Esophagus muscularis mucosa (tissue), 4 donors: Measurements from ENCODE around the gene AQP1. TPM values are rescaled to one million over a fixed set of nuclear protein-coding genes. Genes with fewer than 3 reads are reported as not detected.

Source experiments
- DNase-seq: peaks from one replicate; pipeline ENCODE4 v3.0.0-alpha.2; 2017; ENCODE audit errors: extremely low spot score
- H3K27ac ChIP-seq, 4 donors: fragments of 200-600 bp; sonication (generic); replicated peaks in 1 of 4; 1 replicate in 3 of 4; 2 replicates in 1 of 4; pipeline ENCODE4 v1.5.1; 2016 to 2019; ENCODE audit warnings: mild to moderate bottlenecking in 1 of 4
- H3K27me3 ChIP-seq, 4 donors: fragments of 200-600 bp; sonication (generic); one replicate each; pipeline versions ENCODE4 v1.5.1 to v1.6.0; 2016 to 2019
- H3K36me3 ChIP-seq, 4 donors: fragments of 200-600 bp; sonication (generic); one replicate each; pipeline ENCODE4 v1.5.1; 2016 to 2019
- H3K4me1 ChIP-seq, 4 donors: fragments of 200-600 bp; sonication (generic); one replicate each; pipeline ENCODE4 v1.5.1; 2016 to 2019
- H3K4me3 ChIP-seq, 4 donors: fragments of 200-600 bp; sonication (generic); 1 replicate in 2 of 4; 2 replicates in 2 of 4; pipeline ENCODE4 v1.5.1; 2016 to 2019; ENCODE audit warnings: mild to moderate bottlenecking in 4 of 4, moderate library complexity in 1 of 4
- H3K9me3 ChIP-seq, 4 donors: fragments of 200-600 bp; sonication (generic); 1 replicate in 3 of 4; 2 replicates in 1 of 4; pipeline ENCODE4 v1.5.1; 2016 to 2019
- EP300 ChIP-seq: sonication (generic); formaldehyde crosslinking; IDR thresholded peaks from one replicate; pipeline ENCODE4 v1.6.1; 2017; ENCODE audit warnings: antibody characterized with exemption
- POLR2A ChIP-seq: fragments of 450-650 bp; IDR thresholded peaks from one replicate; pipeline ENCODE4 v1.6.1; 2017; ENCODE audit warnings: antibody characterized with exemption, moderate library complexity, mild to moderate bottlenecking, low read depth
- POLR2AphosphoS5 ChIP-seq, 2 donors: sonication (generic); formaldehyde crosslinking; IDR thresholded peaks; one replicate each; pipeline ENCODE4 v1.6.1; 2017; ENCODE audit warnings: antibody characterized with exemption in 2 of 2
- WGBS: methylation state at CpG from one replicate; pipeline ENCODE4 v1.1.5; 2018; 5-methylcytosine and 5-hydroxymethylcytosine counted together
- intact Hi-C: fragments of 100-400 bp; cut with DNase I; formaldehyde crosslinking; loops from one replicate; pipeline ENCODE4 v1.15.1; 2023
- total RNA-seq, 4 donors: library from RNA; depleted of rRNA; stranded (reverse); fragments of >200 nt; gene quantifications; one replicate each; pipeline versions ENCODE4 v1.1.0 to v1.2.1, GENCODE V29; 2016
- TF ChIP-seq, protein P1 (sequence below), 3 experiments: fragments of 200-600 bp in 2 of 3; fragments of 450-650 bp in 1 of 3; sonication (generic) in 2 of 3; IDR thresholded peaks; one replicate each; pipeline ENCODE4 v1.5.1; 2017 to 2019; ENCODE audit warnings: antibody characterized with exemption in 3 of 3, mild to moderate bottlenecking in 2 of 3, moderate library complexity in 1 of 3

Gene AQP1
- total RNA-seq, 4 donors from 2014 or later, result 362 to 578 (median 513) TPM

DNA sequence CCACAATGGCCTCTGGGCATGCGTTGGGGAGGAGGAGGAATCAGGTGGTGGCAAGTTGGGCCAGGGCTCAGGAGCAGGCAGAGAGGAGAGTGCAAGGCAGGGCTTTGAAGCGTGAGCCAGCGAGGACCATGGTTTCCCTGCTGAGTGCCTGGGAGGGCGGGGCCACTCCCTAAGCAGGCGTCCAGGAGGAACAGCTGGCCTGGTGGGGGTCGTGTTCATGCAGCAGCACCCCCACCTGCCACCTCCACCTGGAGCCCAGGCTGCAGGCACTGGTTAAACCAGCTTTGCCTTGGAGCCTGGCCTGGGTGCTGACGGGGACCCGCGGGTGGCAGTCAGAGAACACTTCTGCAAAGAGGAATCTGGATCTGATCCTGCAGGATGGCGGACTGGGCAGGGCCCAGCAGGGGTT, 24.2 kb upstream of the AQP1 start:
- H3K9me3 ChIP-seq, result no peaks in the 10 kb centered on the region
- WGBS, result 47% methylated on average over 3 of the region's 10 CpGs
- peaks cover 12 to 48% (median 41%) of the 10 kb centered on the region in 4 donors for H3K4me1 ChIP-seq
- no peak overlapping the region for H3K4me3 ChIP-seq
- no peak for DNase-seq
- TF ChIP-seq POLR2A (no peak), POLR2AphosphoS5 (IDR thresholded peaks at IDR 0.05) (no peak), EP300 (no peak)
- TF ChIP-seq, protein P1, sequence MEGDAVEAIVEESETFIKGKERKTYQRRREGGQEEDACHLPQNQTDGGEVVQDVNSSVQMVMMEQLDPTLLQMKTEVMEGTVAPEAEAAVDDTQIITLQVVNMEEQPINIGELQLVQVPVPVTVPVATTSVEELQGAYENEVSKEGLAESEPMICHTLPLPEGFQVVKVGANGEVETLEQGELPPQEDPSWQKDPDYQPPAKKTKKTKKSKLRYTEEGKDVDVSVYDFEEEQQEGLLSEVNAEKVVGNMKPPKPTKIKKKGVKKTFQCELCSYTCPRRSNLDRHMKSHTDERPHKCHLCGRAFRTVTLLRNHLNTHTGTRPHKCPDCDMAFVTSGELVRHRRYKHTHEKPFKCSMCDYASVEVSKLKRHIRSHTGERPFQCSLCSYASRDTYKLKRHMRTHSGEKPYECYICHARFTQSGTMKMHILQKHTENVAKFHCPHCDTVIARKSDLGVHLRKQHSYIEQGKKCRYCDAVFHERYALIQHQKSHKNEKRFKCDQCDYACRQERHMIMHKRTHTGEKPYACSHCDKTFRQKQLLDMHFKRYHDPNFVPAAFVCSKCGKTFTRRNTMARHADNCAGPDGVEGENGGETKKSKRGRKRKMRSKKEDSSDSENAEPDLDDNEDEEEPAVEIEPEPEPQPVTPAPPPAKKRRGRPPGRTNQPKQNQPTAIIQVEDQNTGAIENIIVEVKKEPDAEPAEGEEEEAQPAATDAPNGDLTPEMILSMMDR (IDR thresholded peaks at IDR 0.05), result no peak
- H3K36me3 ChIP-seq, result peaks cover 0 to 28% (median 13%) of the 10 kb centered on the region in 4 donors
- peak overlapping the region; percentile 66 to 74 (median 70) for H3K27ac ChIP-seq
- intact Hi-C loops, result no loop called here
- no peaks in the 10 kb centered on the region for H3K27me3 ChIP-seq

DNA sequence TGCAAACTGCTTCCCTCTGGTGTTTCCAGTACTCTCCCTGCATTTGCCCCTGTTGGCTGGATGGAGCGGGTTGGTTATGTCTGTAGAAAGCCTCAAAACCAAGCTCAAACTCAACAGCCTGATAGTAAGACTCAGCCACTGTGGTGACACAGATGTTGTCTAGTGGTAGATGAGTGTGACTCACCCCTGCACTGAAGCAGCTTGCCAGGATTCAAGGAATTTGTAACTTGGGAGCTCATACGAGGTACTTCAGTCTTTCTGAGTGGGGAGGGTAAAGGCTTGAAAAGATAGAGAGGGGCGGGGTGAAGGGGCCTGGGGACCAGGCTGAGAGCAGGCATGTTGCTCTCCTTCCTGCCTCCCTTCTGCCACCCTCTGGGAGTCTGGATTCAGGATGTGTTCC, 22.9 kb upstream of the AQP1 start:
- DNase-seq, result no peak

DNA sequence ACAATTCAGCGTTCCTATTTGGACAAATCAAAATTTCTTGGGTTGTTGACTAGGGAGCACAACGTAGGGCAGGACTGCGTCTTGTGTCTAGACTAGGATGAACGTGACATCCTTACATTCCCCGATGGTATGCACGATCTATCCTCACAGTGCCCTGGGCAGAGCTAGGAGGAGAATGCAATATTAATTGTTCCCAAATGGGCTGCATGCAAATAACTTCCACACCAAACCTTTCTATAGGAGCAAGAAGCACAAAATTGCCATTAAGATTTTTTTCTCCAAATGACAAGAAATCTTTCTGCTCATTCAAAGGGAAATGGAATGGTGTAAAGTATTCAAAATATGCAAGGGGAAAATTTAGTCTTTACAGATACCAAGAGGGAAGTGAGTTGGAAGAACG, 21.4 kb upstream of the AQP1 start:
- H3K27ac ChIP-seq, result no peak overlapping the region
- intact Hi-C loops, result no loop called here
- no peaks in the 10 kb centered on the region for H3K9me3 ChIP-seq

More for the DNA sequence above, 22.9 kb upstream of the AQP1 start:
- no peak overlapping the region for H3K4me3 ChIP-seq
- H3K9me3 ChIP-seq, result no peaks in the 10 kb centered on the region
- peak overlapping the region; percentile 66 to 74 (median 70) for H3K27ac ChIP-seq
- TF ChIP-seq POLR2AphosphoS5 (IDR thresholded peaks at IDR 0.05) (peak; percentile 25 to 50), POLR2A (no peak)
- TF ChIP-seq, protein P1 (IDR thresholded peaks at IDR 0.05), result peak in 1 of 3 experiments; percentile 10
- H3K4me1 ChIP-seq, result peaks cover 22 to 61% (median 53%) of the 10 kb centered on the region in 4 donors
- intact Hi-C loops, result no loop called here
- 45% methylated on average over 3 of the region's 3 CpGs for WGBS
- H3K36me3 ChIP-seq, result peaks cover 0 to 22% (median 10%) of the 10 kb centered on the region in 4 donors
- no peaks in the 10 kb centered on the region for H3K27me3 ChIP-seq

DNA sequence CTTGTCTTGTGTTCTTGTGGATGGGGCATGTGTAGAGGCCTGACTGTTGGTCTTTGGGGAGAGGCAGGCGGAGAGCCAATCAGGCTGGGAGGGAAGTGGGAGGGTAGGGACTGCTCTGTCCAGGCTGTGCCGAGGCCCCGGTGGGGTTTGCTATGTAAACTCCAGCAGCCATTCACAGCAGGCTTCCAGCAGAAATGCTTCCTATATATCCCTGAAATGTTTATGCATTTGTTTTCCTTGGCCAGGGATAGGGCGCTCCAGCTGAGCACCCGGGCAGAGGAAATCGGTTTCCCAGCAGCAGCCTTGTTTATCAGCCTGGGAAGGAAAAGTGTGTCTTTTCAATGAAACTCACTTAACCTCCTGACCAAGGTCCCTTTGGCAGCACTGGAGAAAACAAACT, 18.3 kb upstream of the AQP1 start:
- no peak for DNase-seq
- intact Hi-C loops, result no loop called here
- H3K4me3 ChIP-seq, result no peak overlapping the region
- no peak for TF ChIP-seq EP300
- TF ChIP-seq POLR2AphosphoS5 (IDR thresholded peaks at IDR 0.05), result peak in 1 of 2 donors; percentile 29
- no peaks in the 10 kb centered on the region for H3K27me3 ChIP-seq
- peaks cover 0 to 8% (median 3%) of the 10 kb centered on the region in 4 donors for H3K36me3 ChIP-seq
- H3K27ac ChIP-seq, result peak overlapping the region; percentile 49 to 78 (median 53)
- H3K4me1 ChIP-seq, result peaks cover 61 to 75% (median 71%) of the 10 kb centered on the region in 4 donors
- 43% methylated on average over 6 of the region's 6 CpGs for WGBS
- H3K9me3 ChIP-seq, result no peaks in the 10 kb centered on the region

More for the DNA sequence above, 21.4 kb upstream of the AQP1 start:
- no peaks in the 10 kb centered on the region for H3K27me3 ChIP-seq
- peaks cover 37 to 76% (median 68%) of the 10 kb centered on the region in 4 donors for H3K4me1 ChIP-seq
- peaks cover 0 to 15% (median 3%) of the 10 kb centered on the region in 4 donors for H3K36me3 ChIP-seq
- TF ChIP-seq, protein P1 (IDR thresholded peaks at IDR 0.05), result no peak
- TF ChIP-seq EP300 (no peak), POLR2AphosphoS5 (IDR thresholded peaks at IDR 0.05) (no peak), POLR2A (no peak)
- H3K4me3 ChIP-seq, result no peak overlapping the region
- 95% methylated on average over 7 of the region's 7 CpGs for WGBS
- no peak for DNase-seq

DNA sequence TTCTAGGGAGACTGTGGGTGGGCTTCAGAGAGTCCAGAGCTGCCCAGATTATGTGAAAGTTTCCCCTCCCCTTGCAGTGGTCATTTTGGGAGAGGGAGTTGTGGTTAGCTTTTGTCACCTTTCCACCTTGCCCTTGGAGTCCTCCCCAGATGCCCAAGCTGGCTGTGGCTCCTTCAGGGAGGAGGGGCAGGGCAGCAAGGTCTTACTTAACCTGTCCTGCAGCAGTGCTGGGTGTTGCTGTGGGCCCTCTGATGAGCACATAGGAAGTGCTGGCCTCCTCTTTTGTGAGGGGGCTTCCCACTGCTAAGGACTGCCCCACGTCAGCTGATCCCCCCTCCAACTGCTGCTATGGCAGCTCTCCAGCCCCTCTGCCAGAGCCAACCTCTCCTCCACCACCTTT, 17.6 kb upstream of the AQP1 start:
- Histone ChIP-seq H3K36me3 (peaks cover 0 to 8% (median 3%) of the 10 kb centered on the region in 4 donors), H3K9me3 (no peaks in the 10 kb centered on the region), H3K27me3 (no peaks in the 10 kb centered on the region), H3K27ac (peak overlapping the region; percentile 49 to 78 (median 53)), H3K4me1 (peaks cover 65 to 75% (median 71%) of the 10 kb centered on the region in 4 donors), H3K4me3 (no peak overlapping the region)
- TF ChIP-seq EP300, result no peak
- TF ChIP-seq POLR2AphosphoS5 (IDR thresholded peaks at IDR 0.05), result no peak
- TF ChIP-seq, protein P1 (IDR thresholded peaks at IDR 0.05), result no peak
- TF ChIP-seq POLR2A, result no peak
- no peak for DNase-seq
- intact Hi-C loops, result no loop called here
- WGBS, result no CpG with 5 or more reads among the region's 1 CpG
